ENCODE data around the gene MCOLN1. TPM values are rescaled to one million over a fixed set of nuclear protein-coding genes. Genes with fewer than 3 reads are reported as not detected.

The MCOLN1 gene
- total and polyA plus RNA-seq, 9 donors, result 3.9 to 16.7 (median 14.2) TPM

- H3K4me3 ChIP-seq (ENCODE audit: low read length), result no peak overlapping the region
- 68% methylated on average over 5 of the region's 7 CpGs for WGBS (ENCODE audit: insufficient coverage)
- H3K27ac ChIP-seq (ENCODE audit: low read length), result peak overlapping the region; percentile 35
- no peaks in the 10 kb centered on the region for H3K27me3 ChIP-seq (ENCODE audit: control insufficient read depth, insufficient read depth, low read length)
- DNase-seq, result peak; percentile 65
- H3K4me1 ChIP-seq (ENCODE audit: control insufficient read depth, insufficient read depth, low read length), result peaks cover 16% of the 10 kb centered on the region
- H3K36me3 ChIP-seq (ENCODE audit: control insufficient read depth, insufficient read depth, low read length), result no peaks in the 10 kb centered on the region
- no peaks in the 10 kb centered on the region for H3K9me3 ChIP-seq (replicated peaks; ENCODE audit: control insufficient read depth, low read depth, low read length)
Measured at GRCh38 chr19:7480970-7481255, 41.5 kb upstream of the MCOLN1 start.

GRCh38 chr19:7482584-7483439 is 39.6 kb upstream of the MCOLN1 start:
- Histone ChIP-seq H3K4me1 (ENCODE audit: control insufficient read depth, insufficient read depth, low read length) (peaks cover 16% of the 10 kb centered on the region), H3K4me3 (ENCODE audit: low read length) (no peak overlapping the region), H3K27ac (ENCODE audit: low read length) (no peak overlapping the region), H3K36me3 (ENCODE audit: control insufficient read depth, insufficient read depth, low read length) (no peaks in the 10 kb centered on the region), H3K9me3 (replicated peaks; ENCODE audit: control insufficient read depth, low read depth, low read length) (no peaks in the 10 kb centered on the region), H3K27me3 (ENCODE audit: control insufficient read depth, insufficient read depth, low read length) (no peaks in the 10 kb centered on the region)
- 45% methylated on average over 30 of the region's 37 CpGs for WGBS (ENCODE audit: insufficient coverage)
- peak; percentile 39 for DNase-seq

GRCh38 chr19:7483720-7484201 is 38.7 kb upstream of the MCOLN1 start:
- no peak for DNase-seq
- no peak overlapping the region for H3K27ac ChIP-seq (ENCODE audit: low read length)
- H3K4me1 ChIP-seq (ENCODE audit: control insufficient read depth, insufficient read depth, low read length), result peaks cover 22% of the 10 kb centered on the region
- WGBS (ENCODE audit: insufficient coverage), result 81% methylated on average over 16 of the region's 17 CpGs
- no peaks in the 10 kb centered on the region for H3K27me3 ChIP-seq (ENCODE audit: control insufficient read depth, insufficient read depth, low read length)
- no peak overlapping the region for H3K4me3 ChIP-seq (ENCODE audit: low read length)
- no peaks in the 10 kb centered on the region for H3K9me3 ChIP-seq (replicated peaks; ENCODE audit: control insufficient read depth, low read depth, low read length)
- no peaks in the 10 kb centered on the region for H3K36me3 ChIP-seq (ENCODE audit: control insufficient read depth, insufficient read depth, low read length)

- no peak for DNase-seq
- Histone ChIP-seq H3K9me3 (replicated peaks; ENCODE audit: control insufficient read depth, low read depth, low read length) (no peaks in the 10 kb centered on the region), H3K36me3 (ENCODE audit: control insufficient read depth, insufficient read depth, low read length) (no peaks in the 10 kb centered on the region), H3K27ac (ENCODE audit: low read length) (no peak overlapping the region), H3K27me3 (ENCODE audit: control insufficient read depth, insufficient read depth, low read length) (no peaks in the 10 kb centered on the region), H3K4me1 (ENCODE audit: control insufficient read depth, insufficient read depth, low read length) (peaks cover 21% of the 10 kb centered on the region), H3K4me3 (ENCODE audit: low read length) (no peak overlapping the region)
- WGBS (ENCODE audit: insufficient coverage), result 61% methylated on average over 2 of the region's 2 CpGs
Measured at GRCh38 chr19:7486923-7487322, 35.5 kb upstream of the MCOLN1 start.

GRCh38 chr19:7488736-7489353 is 33.6 kb upstream of the MCOLN1 start, which contains the start of gene PEX11G:
PEX11G (minus strand) TSS chr19:7489035; CDS start chr19:7489010, 25 bp downstream.
- H3K27me3 ChIP-seq (ENCODE audit: control insufficient read depth, insufficient read depth, low read length), result no peaks in the 10 kb centered on the region
- no peaks in the 10 kb centered on the region for H3K36me3 ChIP-seq (ENCODE audit: control insufficient read depth, insufficient read depth, low read length)
- WGBS (ENCODE audit: insufficient coverage), result under 1% methylated on average over 40 of the region's 49 CpGs
- peak within 1 kb of the TSS; percentile 69 for H3K4me3 ChIP-seq (ENCODE audit: low read length)
- H3K27ac ChIP-seq (ENCODE audit: low read length), result peak within 1 kb of the TSS; percentile 90
- peak; percentile 95 for DNase-seq
- no peaks in the 10 kb centered on the region for H3K9me3 ChIP-seq (replicated peaks; ENCODE audit: control insufficient read depth, low read depth, low read length)
- H3K4me1 ChIP-seq (ENCODE audit: control insufficient read depth, insufficient read depth, low read length), result peaks cover 13% of the 10 kb centered on the region

- 85% methylated on average over 7 of the region's 11 CpGs for WGBS (ENCODE audit: insufficient coverage)
- Histone ChIP-seq H3K27ac (ENCODE audit: low read length) (peak overlapping the region; percentile 67), H3K4me1 (ENCODE audit: control insufficient read depth, insufficient read depth, low read length) (peaks cover 20% of the 10 kb centered on the region), H3K4me3 (ENCODE audit: low read length) (no peak overlapping the region), H3K36me3 (ENCODE audit: control insufficient read depth, insufficient read depth, low read length) (no peaks in the 10 kb centered on the region), H3K27me3 (ENCODE audit: control insufficient read depth, insufficient read depth, low read length) (no peaks in the 10 kb centered on the region), H3K9me3 (replicated peaks; ENCODE audit: control insufficient read depth, low read depth, low read length) (no peaks in the 10 kb centered on the region)
- no peak for DNase-seq
Measured at GRCh38 chr19:7489609-7490044, 32.8 kb upstream of the MCOLN1 start.

GRCh38 chr19:7492142-7492541 is 30.3 kb upstream of the MCOLN1 start:
- Histone ChIP-seq H3K27me3 (ENCODE audit: control insufficient read depth, insufficient read depth, low read length) (no peaks in the 10 kb centered on the region), H3K4me1 (ENCODE audit: control insufficient read depth, insufficient read depth, low read length) (peaks cover 24% of the 10 kb centered on the region), H3K36me3 (ENCODE audit: control insufficient read depth, insufficient read depth, low read length) (no peaks in the 10 kb centered on the region), H3K4me3 (ENCODE audit: low read length) (no peak overlapping the region), H3K9me3 (replicated peaks; ENCODE audit: control insufficient read depth, low read depth, low read length) (no peaks in the 10 kb centered on the region), H3K27ac (ENCODE audit: low read length) (peak overlapping the region; percentile 20)
- WGBS (ENCODE audit: insufficient coverage), result no CpG with 5 or more reads among the region's 4 CpGs
- DNase-seq, result no peak

GRCh38 chr19:7492558-7492957 is 29.9 kb upstream of the MCOLN1 start:
- H3K9me3 ChIP-seq (replicated peaks; ENCODE audit: control insufficient read depth, low read depth, low read length), result no peaks in the 10 kb centered on the region
- no peaks in the 10 kb centered on the region for H3K27me3 ChIP-seq (ENCODE audit: control insufficient read depth, insufficient read depth, low read length)
- H3K4me3 ChIP-seq (ENCODE audit: low read length), result no peak overlapping the region
- no peaks in the 10 kb centered on the region for H3K36me3 ChIP-seq (ENCODE audit: control insufficient read depth, insufficient read depth, low read length)
- no peak for DNase-seq
- H3K4me1 ChIP-seq (ENCODE audit: control insufficient read depth, insufficient read depth, low read length), result peaks cover 24% of the 10 kb centered on the region
- H3K27ac ChIP-seq (ENCODE audit: low read length), result peak overlapping the region; percentile 1
- 78% methylated on average over 11 of the region's 11 CpGs for WGBS (ENCODE audit: insufficient coverage)

GRCh38 chr19:7494416-7495098 is 27.9 kb upstream of the MCOLN1 start:
- peak overlapping the region; percentile 77 for H3K27ac ChIP-seq (ENCODE audit: low read length)
- H3K27me3 ChIP-seq (ENCODE audit: control insufficient read depth, insufficient read depth, low read length), result no peaks in the 10 kb centered on the region
- DNase-seq, result peak; percentile 73
- H3K4me1 ChIP-seq (ENCODE audit: control insufficient read depth, insufficient read depth, low read length), result peaks cover 12% of the 10 kb centered on the region
- H3K9me3 ChIP-seq (replicated peaks; ENCODE audit: control insufficient read depth, low read depth, low read length), result no peaks in the 10 kb centered on the region
- H3K36me3 ChIP-seq (ENCODE audit: control insufficient read depth, insufficient read depth, low read length), result no peaks in the 10 kb centered on the region
- WGBS (ENCODE audit: insufficient coverage), result 33% methylated on average over 9 of the region's 13 CpGs
- no peak overlapping the region for H3K4me3 ChIP-seq (ENCODE audit: low read length)

- Histone ChIP-seq H3K4me1 (ENCODE audit: control insufficient read depth, insufficient read depth, low read length) (peaks cover 19% of the 10 kb centered on the region), H3K9me3 (replicated peaks; ENCODE audit: control insufficient read depth, low read depth, low read length) (no peaks in the 10 kb centered on the region), H3K27ac (ENCODE audit: low read length) (no peak overlapping the region), H3K4me3 (ENCODE audit: low read length) (no peak overlapping the region), H3K27me3 (ENCODE audit: control insufficient read depth, insufficient read depth, low read length) (peaks cover 12% of the 10 kb centered on the region), H3K36me3 (ENCODE audit: control insufficient read depth, insufficient read depth, low read length) (no peaks in the 10 kb centered on the region)
- DNase-seq, result no peak
- WGBS (ENCODE audit: insufficient coverage), result 51% methylated on average over 5 of the region's 7 CpGs
Measured at GRCh38 chr19:7497292-7497691, 25.1 kb upstream of the MCOLN1 start.

Measured in muscle of leg (tissue), 11 donors.